IPS DF 4.7 (cell line): ENCODE data around the gene DOCK8.
"Not testable (repeated sequence)": the region's sequence is repeated elsewhere in the genome, so short reads cannot be mapped to it uniquely, and the experiment has no call there.

ENCODE experiments used
- DNase-seq: peaks from one replicate; pipeline ENCODE4 v3.0.0-alpha.2; 2013; ENCODE audit warnings: low spot score; ENCODE audit errors: extremely low read depth

DOCK8 gene

DNA sequence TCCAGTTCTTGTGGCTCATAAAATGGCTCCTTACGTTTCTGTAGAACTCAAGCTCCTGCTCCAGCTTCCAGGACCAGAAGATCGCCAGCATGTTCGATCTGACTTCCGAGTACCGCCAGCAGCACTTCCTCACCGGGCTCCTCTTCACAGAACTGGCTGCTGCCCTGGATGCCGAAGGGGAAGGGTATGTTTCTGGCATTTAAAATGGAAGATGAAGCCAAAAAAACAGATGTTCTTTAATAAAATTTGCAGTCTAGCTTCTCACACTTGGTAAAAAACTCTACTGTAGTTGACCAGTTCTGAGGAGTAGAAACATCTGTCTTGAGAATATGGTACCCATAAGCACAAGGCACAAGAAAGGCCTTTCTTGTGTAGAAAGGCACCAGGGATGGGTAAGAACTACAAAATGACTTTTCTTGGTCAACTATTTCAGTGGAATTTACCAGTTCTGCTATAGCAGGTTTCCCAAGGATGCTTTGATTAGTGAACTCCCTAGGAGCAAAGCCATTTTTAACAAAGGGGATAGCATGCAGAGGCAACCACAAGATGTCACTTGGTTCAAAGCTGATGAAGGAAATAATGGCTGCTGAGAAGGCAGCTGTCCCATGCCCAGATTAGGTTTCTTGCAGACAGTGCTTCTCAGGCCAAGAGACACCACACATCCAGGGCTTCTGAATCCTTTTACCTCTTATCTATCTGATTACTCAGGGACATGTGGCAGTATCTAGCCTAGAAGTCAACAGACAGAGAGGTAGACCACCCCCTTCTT lies 192.4 kb downstream of the DOCK8 start:
- no peak for DNase-seq

DNA sequence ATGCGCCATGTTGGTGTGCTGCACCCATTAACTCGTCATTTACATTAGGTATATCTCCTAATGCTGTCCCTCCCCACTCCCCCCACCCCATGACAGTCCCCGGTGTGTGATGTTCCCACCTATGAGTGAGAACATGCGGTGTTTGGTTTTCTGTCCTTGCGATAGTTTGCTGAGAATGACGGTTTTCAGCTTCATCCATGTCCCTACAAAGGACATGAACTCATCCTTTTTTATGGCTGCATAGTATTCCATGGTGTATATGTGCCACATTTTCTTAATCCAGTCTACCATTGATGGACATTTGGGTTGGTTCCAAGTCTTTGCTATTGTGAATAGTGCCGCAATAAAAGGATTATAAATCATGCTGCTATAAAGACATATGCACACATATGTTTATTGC lies 195.0 kb downstream of the DOCK8 start:
- not testable (repeated sequence) for DNase-seq

DNA sequence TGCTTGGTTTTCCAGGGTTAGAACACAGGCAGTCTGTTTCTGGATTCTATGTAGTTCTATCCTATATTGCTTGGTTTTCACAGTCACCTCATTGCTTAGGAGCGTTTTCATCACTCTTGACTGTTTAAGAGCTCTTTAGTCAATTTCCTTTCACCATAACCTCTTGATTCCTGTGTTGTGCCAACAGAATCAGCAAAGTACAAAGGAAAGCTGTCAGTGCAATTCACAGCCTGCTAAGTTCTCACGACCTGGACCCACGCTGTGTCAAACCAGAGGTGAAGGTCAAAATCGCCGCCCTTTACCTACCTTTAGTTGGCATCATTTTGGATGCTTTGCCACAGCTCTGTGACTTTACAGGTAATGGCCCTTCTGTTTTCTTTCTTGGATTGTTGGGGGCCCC lies 199.9 kb downstream of the DOCK8 start:
- DNase-seq = no peak

DNA sequence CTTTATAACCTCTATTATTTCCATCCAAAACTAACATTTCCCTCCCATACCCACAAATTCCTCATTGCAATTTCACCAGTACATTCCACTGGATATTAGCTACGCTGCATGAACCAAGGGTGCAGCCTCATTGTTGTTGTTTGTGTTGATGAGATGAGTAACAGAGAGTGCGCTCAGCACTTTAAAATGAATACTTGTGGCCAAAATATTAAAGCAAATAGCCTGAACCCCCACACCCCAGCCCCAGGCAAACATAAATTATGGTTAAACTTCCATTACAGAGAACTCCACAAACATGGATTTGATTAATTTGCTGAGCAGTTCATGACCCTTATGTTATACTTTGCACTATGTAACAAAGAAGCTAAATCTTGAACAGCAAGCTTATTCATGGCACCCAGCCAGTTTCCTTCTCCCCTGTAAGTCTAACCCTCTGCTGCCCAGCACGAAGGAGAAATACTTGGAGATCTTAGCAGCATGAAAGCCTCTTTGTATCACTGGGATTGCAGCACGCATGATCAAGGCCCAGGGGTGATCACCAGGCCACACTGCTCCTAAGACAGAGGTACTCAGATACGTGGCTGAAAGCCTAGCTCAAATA lies 205.0 kb downstream of the DOCK8 start:
- no peak for DNase-seq

DNA sequence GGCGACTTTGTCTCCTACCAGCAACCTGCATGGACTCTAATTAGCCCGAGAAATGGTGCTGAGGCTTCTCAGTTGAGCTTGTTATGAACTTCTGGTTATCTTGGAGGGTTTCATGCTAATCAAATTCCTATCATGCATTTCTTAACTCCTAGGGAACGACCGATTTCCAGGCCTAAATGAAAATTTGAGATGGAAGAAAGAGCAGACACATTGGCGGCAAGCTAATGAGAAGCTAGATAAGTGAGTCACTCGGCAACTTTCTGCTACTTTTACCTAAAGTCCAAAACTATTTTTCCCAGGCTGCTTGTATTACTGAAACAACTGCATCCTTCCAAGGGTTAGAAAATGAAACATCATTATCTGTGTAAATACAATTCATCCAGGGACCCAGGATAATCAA lies 207.2 kb downstream of the DOCK8 start:
- no peak for DNase-seq

DNA sequence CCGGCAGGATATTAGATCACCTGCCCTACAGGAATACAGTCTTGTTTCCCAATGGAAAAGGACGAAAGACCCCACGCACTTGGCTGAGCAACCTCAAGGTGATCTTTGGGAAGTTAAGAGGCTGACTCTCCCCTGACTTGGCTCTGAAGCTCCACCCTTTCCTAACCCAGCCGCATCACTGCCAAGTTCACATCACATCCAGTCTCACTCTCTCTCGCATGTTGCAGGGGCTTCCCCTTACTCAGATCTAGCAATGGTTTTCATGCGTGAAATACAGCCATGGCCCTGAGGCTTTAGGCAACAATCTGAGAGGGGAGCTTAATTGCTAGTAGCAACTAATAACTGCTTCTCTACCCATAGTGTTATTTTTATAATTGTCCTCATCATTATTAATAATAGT lies 211.6 kb downstream of the DOCK8 start:
- no peak for DNase-seq

DNA sequence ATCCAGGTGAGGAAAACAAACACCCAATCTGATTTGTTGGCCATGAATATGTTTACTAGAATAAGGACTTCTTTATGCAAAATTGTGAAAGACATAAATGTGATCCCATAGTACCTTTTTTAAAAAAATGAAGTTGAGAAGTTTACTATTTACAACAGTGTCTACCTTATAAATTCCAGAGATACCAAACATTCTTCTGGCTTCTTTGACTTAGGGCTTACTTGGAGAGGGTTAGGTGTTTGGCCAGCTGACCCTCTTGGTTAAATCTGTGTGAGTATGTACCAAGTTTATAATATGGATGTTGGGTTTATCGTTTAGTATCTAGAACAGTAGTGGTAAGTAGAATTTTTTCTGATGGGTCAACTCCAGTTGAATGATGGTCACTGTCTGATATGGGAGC lies 212.3 kb downstream of the DOCK8 start:
- DNase-seq = no peak

DNA sequence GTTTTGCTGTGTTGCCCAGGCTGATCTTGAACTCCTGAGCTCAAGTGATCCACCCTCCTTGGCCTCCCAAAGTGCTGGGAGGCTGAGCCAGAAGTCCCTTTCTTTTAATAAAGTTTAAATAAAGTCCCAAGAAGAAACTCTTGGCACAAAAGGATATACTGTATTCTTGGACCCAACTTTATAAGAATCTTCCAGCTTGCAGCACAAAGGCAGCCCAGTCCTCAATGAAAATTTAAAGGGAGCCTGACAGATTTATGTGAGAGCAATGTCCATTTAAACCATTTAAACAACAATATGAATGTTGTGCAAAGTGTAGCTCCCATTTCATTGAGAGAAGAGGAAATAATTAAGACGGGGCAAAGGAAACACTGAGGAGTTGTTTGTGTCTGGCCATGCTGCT lies 217.0 kb downstream of the DOCK8 start:
- no peak for DNase-seq

DNA sequence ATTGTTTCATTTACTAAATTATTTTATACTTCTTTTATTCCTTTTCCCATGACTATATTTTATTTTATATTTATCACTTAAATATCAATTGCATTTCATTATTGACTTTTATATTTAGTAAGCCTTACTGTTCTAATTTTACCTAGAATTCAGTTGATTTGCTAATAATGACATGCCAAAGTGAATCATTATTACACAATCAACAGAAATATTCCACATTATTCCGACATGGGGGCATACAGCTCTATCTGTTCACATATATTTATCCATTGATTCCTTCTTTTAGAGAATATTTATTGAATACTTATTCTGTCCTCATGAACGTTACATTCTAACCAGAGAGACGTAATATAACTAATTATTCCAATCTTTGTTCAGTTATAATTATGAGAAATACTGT lies 221.8 kb downstream of the DOCK8 start:
- DNase-seq = no peak

DNA sequence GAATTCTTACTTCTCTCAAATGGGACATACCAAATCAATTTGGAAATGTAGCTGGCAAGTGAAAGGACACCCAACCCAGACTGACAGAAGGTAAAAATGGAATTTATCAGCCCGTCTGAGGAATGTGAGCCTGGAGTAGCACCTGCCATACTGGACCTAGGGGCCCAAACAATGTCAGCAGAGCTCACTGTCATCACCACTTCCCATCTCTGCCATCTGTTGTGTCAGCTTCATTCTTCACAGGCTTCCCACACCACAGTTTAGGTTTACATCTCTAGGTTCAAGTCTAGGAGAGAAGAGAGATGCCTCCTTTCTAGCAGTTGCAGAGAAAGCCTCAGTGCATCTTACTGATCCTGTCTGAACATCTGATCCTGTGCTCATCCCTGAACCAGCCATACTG lies 222.4 kb downstream of the DOCK8 start:
- no peak for DNase-seq

DNA sequence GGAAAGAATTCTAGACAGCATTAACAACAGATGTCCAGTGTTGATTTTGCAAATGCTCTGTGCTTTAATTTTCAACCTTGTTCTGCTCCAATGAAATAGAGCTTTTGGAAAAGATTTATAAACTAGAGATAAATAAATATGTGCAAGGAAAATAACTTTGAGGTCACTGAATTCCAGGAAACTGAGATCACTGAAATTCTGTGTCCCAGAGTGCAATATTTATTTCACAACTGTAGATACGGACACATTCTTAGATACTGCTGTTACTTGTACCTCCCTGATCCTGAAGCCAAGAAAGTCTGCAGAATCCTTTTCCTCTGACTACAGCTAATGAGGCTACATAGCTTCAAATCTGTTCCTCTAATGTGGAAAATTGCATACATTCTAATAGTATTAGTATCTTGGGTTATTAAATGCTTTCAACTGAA lies 222.9 kb downstream of the DOCK8 start:
- no peak for DNase-seq

DNA sequence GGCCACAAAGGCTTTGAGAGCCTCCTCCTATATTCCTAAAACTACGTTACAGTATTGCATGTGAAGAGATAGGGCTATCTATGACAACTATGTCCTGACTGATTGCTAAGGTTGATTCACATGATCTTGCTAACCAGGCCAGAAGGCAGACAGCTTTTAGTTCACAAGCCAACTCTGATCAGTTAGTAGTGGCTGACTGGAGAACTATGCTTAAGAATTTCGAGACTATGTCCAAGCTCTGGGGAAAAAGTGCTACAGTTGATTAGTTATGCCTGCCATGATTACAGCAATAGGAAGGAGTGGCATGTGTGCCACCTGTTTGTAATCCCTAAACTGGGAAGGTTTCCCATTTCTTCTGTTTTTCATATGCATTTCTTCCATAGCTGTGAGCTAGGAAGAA lies 223.4 kb downstream of the DOCK8 start:
- DNase-seq = no peak

DNA sequence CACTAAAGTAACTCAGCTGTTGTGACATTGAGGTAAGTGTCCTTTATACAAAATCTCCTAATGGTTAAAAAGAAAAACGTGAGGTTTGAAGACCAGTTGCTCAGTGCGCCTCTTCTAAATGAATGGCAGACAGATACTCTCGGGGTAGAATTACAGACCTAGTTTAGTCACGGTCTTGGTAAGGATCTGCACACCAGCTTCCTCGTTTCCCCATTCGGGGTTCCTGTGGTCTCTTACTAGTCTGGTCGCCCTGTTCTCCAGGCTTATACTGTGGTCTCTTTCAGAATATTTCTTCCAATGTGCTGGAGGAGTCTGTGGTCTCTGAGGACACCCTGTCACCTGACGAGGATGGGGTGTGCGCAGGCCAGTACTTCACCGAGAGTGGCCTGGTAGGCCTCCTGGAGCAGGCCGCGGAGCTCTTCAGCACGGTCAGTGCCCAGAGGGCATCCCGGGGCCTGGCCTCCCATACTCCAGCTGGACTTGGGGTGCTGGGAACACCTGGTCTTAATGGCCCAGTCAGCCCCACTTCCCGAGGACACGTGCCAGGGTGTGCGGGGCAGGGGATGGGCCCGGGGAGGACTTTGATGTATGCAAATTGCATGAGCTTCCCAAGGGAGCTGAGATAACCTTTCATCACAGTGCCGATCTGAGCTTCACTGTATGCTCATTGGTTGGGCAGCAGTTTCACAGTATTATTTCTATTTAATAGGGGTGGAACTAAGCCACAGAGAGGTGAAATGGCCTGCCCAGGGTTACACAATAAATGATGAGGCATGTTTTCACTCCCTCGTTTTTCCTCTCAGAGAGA lies 224.5 kb downstream of the DOCK8 start:
- DNase-seq = no peak

DNA sequence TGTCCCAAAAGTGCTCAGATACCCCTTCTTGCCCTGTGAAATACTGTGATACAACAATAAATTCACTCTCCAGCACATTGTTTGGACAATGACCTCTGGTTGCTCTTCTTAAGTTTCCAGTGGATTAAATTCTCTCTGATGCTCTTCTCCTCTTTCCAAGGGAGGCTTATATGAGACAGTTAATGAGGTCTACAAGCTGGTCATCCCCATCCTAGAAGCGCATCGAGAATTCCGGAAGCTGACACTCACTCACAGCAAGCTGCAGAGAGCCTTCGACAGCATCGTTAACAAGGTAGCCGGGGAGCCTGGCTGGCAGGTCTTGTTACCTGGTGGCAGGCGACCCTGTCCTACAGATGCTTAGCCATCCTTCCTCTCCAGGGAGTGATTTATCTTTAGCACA lies 226.5 kb downstream of the DOCK8 start:
- DNase-seq = no peak

DNA sequence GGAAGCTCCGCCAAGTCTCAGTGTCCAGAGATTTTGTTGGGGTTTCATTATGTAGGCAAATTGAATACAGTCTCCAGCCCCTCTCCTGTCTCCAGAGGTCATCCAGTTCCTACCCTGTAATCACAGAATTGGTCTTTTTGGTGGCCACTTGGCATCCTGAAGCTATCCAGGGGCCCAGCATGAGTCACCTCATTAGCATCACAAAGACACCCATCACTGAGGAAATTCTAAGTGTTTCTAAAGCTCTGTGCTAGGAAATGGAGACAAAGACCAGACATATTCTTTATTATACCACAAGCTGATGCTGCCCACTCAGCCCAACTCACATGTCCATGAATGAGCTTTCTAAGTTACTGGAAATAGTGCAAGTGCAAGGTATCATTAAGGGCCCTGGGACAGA lies 229.9 kb downstream of the DOCK8 start:
- peak; percentile 49 for DNase-seq

DNA sequence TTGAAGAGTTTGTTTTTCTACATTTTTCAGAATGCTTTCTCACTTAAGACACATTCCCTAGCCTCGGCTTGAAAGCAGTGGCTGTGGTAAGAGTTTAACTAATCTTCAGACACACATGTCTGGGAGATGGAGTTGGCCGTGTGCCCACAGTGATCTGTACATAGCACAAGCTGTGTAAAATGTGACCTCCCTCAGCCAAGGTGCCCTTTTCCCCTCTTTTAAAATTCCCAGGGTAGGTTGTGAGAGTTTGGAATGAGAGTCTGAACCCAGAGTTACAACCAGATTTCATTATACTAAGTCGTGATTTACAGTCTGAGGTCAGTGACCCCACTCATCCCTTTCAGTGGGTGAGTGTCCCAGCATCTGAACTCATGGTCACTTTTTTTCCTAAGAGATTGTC lies 230.4 kb downstream of the DOCK8 start:
- DNase-seq = no peak

DNA sequence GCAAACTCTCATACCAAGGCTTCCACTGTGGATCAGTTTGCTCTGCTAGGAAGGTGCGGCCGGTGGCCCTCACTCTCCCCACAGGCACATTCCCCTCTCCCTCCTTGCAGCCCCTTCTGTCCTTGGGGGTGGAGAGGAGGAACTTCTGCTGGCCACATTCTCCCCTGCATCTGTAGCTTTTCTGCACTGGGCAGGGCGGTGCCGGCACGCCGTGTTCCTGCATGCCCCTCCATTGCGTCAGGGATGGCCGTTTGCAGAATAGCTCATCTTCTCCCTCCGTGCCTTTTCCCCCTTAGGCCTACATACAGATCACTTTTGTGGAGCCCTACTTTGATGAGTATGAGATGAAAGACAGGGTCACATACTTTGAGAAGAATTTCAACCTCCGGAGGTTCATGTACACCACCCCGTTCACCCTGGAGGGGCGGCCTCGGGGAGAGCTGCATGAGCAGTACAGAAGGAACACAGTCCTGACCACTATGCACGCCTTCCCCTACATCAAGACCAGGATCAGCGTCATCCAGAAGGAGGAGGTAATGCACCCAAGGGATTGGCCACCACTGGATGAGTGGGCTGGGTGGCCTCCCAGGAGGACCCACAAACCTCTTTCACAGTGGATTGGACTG lies 231.5 kb downstream of the DOCK8 start:
- no peak for DNase-seq

DNA sequence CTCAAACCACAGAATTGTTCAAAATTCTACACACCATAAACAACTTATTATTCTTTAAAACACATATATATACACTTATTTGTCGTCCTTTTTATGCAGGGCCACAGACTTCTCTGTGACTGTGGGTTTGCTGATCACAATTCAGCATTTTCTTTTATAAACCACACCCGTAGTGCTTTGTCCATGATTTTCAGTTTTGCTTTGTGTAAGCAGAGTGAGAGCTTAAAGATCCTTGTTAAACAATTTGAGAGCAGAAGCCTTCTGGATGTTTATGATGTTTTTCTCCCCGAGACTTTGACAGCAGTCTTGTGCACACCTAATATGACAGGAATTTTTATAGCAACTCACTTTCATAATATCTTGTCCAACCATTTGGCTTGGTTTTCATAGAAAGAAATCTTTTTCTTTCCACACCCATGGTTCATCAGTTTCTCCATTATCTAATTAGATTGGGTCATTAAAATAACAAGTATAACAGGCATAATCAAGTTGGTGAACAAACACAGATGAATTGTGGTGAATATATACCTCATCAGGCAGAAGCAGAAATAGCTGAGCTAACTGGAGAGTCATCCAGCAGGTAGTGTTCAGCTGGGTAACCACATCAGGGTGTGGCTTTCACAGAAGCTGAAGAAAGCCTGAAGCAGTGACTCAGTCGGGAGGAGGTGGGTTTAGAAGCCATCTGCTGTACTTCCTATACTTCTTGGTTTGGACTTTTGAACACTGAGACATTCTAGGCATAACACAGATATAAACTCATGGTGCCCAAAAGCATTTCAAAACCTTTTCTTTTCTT lies 232.8 kb downstream of the DOCK8 start:
- no peak for DNase-seq

DNA sequence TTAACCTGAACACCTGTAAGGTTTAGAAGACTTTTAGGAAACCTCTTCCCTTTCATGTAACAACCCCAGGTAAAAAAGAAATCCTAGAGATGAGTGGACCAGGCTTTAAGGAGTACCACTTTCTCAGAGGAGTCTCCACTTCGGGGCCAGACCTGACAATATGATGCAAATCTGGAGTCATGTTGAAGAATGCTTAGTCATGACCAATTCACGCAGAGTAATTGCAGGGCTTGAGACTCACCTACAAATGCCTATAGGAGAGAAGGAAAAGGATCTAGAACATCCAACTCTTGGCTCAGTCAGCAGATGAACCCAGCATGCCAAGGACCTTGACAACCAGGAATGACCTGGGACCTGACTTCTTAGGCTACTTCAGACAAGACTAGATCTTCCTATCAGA lies 235.4 kb downstream of the DOCK8 start:
- DNase-seq = no peak

DNA sequence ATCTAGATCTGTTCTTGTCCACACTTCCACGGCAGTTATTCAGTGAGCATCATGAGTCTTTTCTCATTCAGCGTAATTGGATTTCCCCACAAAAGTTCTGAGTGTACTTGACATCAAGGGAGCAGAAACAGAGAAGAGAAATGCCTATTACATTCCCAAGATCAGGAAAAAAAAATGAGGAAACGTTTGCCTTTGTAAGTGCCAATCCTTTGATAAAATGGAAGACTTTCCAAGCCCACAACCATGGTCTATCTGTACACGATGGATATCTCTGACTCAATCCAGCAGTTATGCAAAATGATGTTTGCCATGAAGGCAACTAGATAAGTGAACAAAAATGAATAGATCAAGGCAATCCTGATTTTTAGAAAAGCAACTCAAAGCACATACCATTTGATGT lies 235.9 kb downstream of the DOCK8 start:
- DNase-seq = no peak

DNA sequence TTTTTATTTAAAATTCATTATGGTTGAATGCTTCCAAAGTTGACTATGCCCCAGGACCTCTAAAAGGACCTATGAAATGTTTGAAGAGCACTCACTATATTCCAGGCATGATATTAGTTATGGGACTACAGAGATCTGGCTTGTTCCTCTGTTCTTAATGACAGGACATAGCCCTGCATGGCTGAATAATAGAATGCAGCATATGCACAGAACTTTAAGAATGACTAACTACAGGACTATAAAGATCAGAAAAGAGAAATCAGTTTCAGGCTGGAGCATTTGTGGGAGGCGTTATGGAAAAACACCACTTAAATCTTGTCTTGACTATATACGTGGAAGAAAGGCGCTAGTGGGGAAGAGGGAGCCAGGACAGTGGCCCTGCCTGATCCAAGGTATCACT lies 239.2 kb downstream of the DOCK8 start:
- no peak for DNase-seq
